ENCODE results near the gene CHAF1A. TPM values are rescaled to one million over a fixed set of nuclear protein-coding genes. Genes with fewer than 3 reads are reported as not detected.

The CHAF1A gene
- total and polyA plus RNA-seq, 2 of the 4 experiments (the other 2 are of a cell fraction), result 12.4 to 22.9 TPM

- no peak overlapping the region for H3K23ac ChIP-seq (ENCODE audit: low read depth, low read length)
- H3K9me1 ChIP-seq (ENCODE audit: insufficient read depth, low read length), result no peaks in the 10 kb centered on the region
- CTCF ChIA-PET, result interaction anchor here (0.6 kb wide), 1 partner anchor 9 kb away, joined by 3 read pairs; no protein-coding TSS in a partner anchor
- no peaks in the 10 kb centered on the region for H3K9me3 ChIP-seq (ENCODE audit: control insufficient read depth, insufficient read depth, low read length)
- peak overlapping the region; percentile 51; the same call in 1 of the 2 replicates for H2AK5ac ChIP-seq (ENCODE audit: low read depth, low read length)
- H4K91ac ChIP-seq (ENCODE audit: insufficient read depth, low read depth, low read length), result no peak overlapping the region
- ATAC-seq (ENCODE audit: low read depth), result no peak; the same call in 1 of the 2 replicates
- no peak overlapping the region for H3K14ac ChIP-seq (replicated peaks; ENCODE audit: low read depth, low read length)
- dilution Hi-C loops (cut with HindIII; ENCODE audit: low sequenced_read_pairs, unreplicated experiment), result no loop called here
- H3K9ac ChIP-seq (ENCODE audit: low read depth, low read length), result no peak overlapping the region
- H4K5ac ChIP-seq (ENCODE audit: low read depth, low read length), result no peak overlapping the region
- H3K56ac ChIP-seq (ENCODE audit: extremely low read depth, insufficient read depth, low read length), result no peak overlapping the region
- peaks cover 11% of the 10 kb centered on the region for H4K20me1 ChIP-seq (ENCODE audit: insufficient read depth, low read length)
- BruUV-seq (replicated peaks), result no TSS peak
- peak overlapping the region; percentile 48 for H2AFZ ChIP-seq (replicated peaks; ENCODE audit: low read length, poor library complexity)
- H3K4me2 ChIP-seq (ENCODE audit: low read depth, low read length), result no peak overlapping the region
- intact Hi-C loops (cut with micrococcal nuclease), result no loop called here
- POLR2A ChIA-PET (ENCODE audit: unreplicated experiment), result no interaction called here
- peak overlapping the region in 1 of 2 experiments; percentile 16; a peak in 1 of 4 replicates for H4K8ac ChIP-seq (ENCODE audit: low read depth in 2 of 2, low read length in 2 of 2)
- H3K27me3 ChIP-seq (ENCODE audit: control insufficient read depth, insufficient read depth, low read length), result no peaks in the 10 kb centered on the region
- WGBS, 2 experiments (ENCODE audit: extremely low coverage in 2 of 2, insufficient read length in 1 of 2), result 80% methylated on average over 25 of the region's 50 CpGs; no CpG with 5 or more reads in 1 of the 2 experiments
- in situ Hi-C loops (cut with MboI; ENCODE audit: low sequenced_read_pairs), result no loop called here
- H3K4ac ChIP-seq (ENCODE audit: low read depth, low read length), result no peak overlapping the region
- no peak overlapping the region for H2BK20ac ChIP-seq (ENCODE audit: low read depth, low read length)
- H3K18ac ChIP-seq (ENCODE audit: low read depth, low read length), result no peak overlapping the region
- peak overlapping the region; percentile 61 for H2AK9ac ChIP-seq (replicated peaks; ENCODE audit: low read depth, low read length, poor library complexity)
- H2BK5ac ChIP-seq (ENCODE audit: low read depth, low read length, poor library complexity, severe bottlenecking), result no peak overlapping the region
- H3K4me3 ChIP-seq (ENCODE audit: insufficient read depth, low read depth, low read length), result no peak overlapping the region
- H3K4me1 ChIP-seq (ENCODE audit: control insufficient read depth, insufficient read depth, low read length), result peaks cover 10% of the 10 kb centered on the region; the same call in 1 of the 2 replicates
- peak; percentile 54 for DNase-seq
- peak overlapping the region; percentile 12; the same call in 1 of the 2 replicates for H3K27ac ChIP-seq (ENCODE audit: insufficient read depth, low read length)
- TF ChIP-seq RAD21 (IDR thresholded peaks at IDR 0.05; ENCODE audit: low read length) (no peak), CHD1 (IDR thresholded peaks at IDR 0.05; ENCODE audit: low read depth, low read length) (no peak), SMC3 (IDR thresholded peaks at IDR 0.05; ENCODE audit: low read depth, low read length) (no peak), ELK1 (IDR thresholded peaks at IDR 0.05; ENCODE audit: borderline replicate concordance, low read depth, low read length) (no peak), RCOR1 (IDR thresholded peaks at IDR 0.05; ENCODE audit: insufficient replicate concordance, low read length) (no peak), FOS (IDR thresholded peaks at IDR 0.05; ENCODE audit: low read depth, low read length) (no peak), MAFK (IDR thresholded peaks at IDR 0.05; ENCODE audit: low read depth, low read length) (no peak), POLR2A (IDR thresholded peaks at IDR 0.05; ENCODE audit: low read depth, low read length) (no peak)
- no peak overlapping the region for H2BK15ac ChIP-seq (ENCODE audit: low read depth, low read length)
- no peak overlapping the region for H2BK120ac ChIP-seq (ENCODE audit: low read depth, low read length)
- peaks cover 8 to 29% of the 10 kb centered on the region in 2 experiments for H3K79me1 ChIP-seq (ENCODE audit: low read depth in 1 of 2, low read length in 2 of 2)
- peaks cover 64% of the 10 kb centered on the region for H3K36me3 ChIP-seq (ENCODE audit: control insufficient read depth, insufficient read depth, low read length)
Observed at GRCh38 chr19:4361152-4362046, 41.0 kb upstream of the CHAF1A start.
